HepG2 (cell line): Measurements from ENCODE around the gene LACTBL1. TPM values are rescaled to one million over a fixed set of nuclear protein-coding genes. Genes with fewer than 3 reads are reported as not detected.

Source experiments
- AGO1 ChIP-seq: fragments of 200-400 bp; formaldehyde crosslinking; IDR thresholded peaks from 2 replicates; pipeline ENCODE4 v1.6.1; 2017; ENCODE audit warnings: mild to moderate bottlenecking, low read depth, low read length, moderate library complexity; ENCODE audit not compliant: poor library complexity, severe bottlenecking
- EED ChIP-seq: sonication (generic); formaldehyde crosslinking; IDR thresholded peaks from 2 replicates; pipeline ENCODE4 v1.5.0; 2020; ENCODE audit warnings: mild to moderate bottlenecking, missing genetic modification reagents
- GABPA ChIP-seq, 2 experiments: IDR thresholded peaks; 2 replicates each; pipeline ENCODE4 v1.6.1; 2011 to 2016; ENCODE audit warnings: low read depth in 2 of 2, low read length in 1 of 2, missing biosample characterization in 1 of 2, missing genetic modification characterization in 1 of 2
- HNF4A ChIP-seq: sonication (generic); formaldehyde crosslinking; IDR thresholded peaks from 2 replicates; pipeline ENCODE4 v1.4.0; 2020; ENCODE audit warnings: missing genetic modification reagents
- MATR3 ChIP-seq: sonication (generic); formaldehyde crosslinking; IDR thresholded peaks from 2 replicates; pipeline ENCODE4 v1.4.0; 2020; ENCODE audit warnings: missing genetic modification reagents
- MTA3 ChIP-seq: sonication (generic); formaldehyde crosslinking; IDR thresholded peaks from 2 replicates; pipeline ENCODE4 v1.4.0; 2020; ENCODE audit warnings: missing genetic modification reagents
- NFE2 ChIP-seq: sonication (generic); formaldehyde crosslinking; IDR thresholded peaks from 2 replicates; pipeline ENCODE4 v1.4.0; 2020; ENCODE audit warnings: missing genetic modification reagents
- NR2F1 ChIP-seq, 2 experiments: fragments of 450-650 bp in 1 of 2; formaldehyde crosslinking in 1 of 2; IDR thresholded peaks; 2 replicates each; pipeline versions ENCODE4 v1.5.0 to v1.6.1; 2016 to 2020; ENCODE audit warnings: mild to moderate bottlenecking in 1 of 2, missing compliant biosample characterization in 1 of 2, missing genetic modification reagents in 1 of 2, moderate library complexity in 1 of 2
- NR2F2 ChIP-seq: IDR thresholded peaks from 2 replicates; pipeline ENCODE4 v1.6.1; 2012; ENCODE audit warnings: low read depth, inconsistent platforms, borderline replicate concordance
- PCBP1 ChIP-seq: fragments of 200-400 bp; formaldehyde crosslinking; IDR thresholded peaks from 2 replicates; pipeline ENCODE4 v1.6.1; 2017; ENCODE audit warnings: mild to moderate bottlenecking, low read depth, low read length, borderline replicate concordance
- POLR2A ChIP-seq, 2 experiments: IDR thresholded peaks; 2 replicates each; pipeline ENCODE4 v1.6.1; 2011; ENCODE audit warnings: low read depth in 2 of 2, low read length in 2 of 2, mild to moderate bottlenecking in 1 of 2, moderate library complexity in 1 of 2; ENCODE audit not compliant: insufficient read depth in 1 of 2
- SMARCC2 ChIP-seq: fragments of 450-650 bp; IDR thresholded peaks from 2 replicates; pipeline ENCODE4 v1.6.1; 2017; ENCODE audit warnings: antibody characterized with exemption, mild to moderate bottlenecking
- ZNF124 ChIP-seq: sonication (generic); formaldehyde crosslinking; IDR thresholded peaks from 2 replicates; pipeline ENCODE4 v1.4.0; 2020; ENCODE audit warnings: missing genetic modification reagents
- ZNF260 ChIP-seq: sonication (generic); formaldehyde crosslinking; IDR thresholded peaks from 2 replicates; pipeline ENCODE4 v1.4.0; 2020; ENCODE audit warnings: missing genetic modification reagents, low read depth, mild to moderate bottlenecking, borderline replicate concordance
- ZNF317 ChIP-seq: sonication (generic); formaldehyde crosslinking; IDR thresholded peaks from 2 replicates; pipeline ENCODE4 v1.5.0; 2020; ENCODE audit warnings: mild to moderate bottlenecking, missing genetic modification reagents
- ZNF326 ChIP-seq: sonication (generic); formaldehyde crosslinking; IDR thresholded peaks from 2 replicates; pipeline ENCODE4 v1.4.0; 2020; ENCODE audit warnings: missing genetic modification reagents, borderline replicate concordance
- ZNF451 ChIP-seq: sonication (generic); formaldehyde crosslinking; IDR thresholded peaks from 2 replicates; pipeline ENCODE4 v1.5.0; 2020; ENCODE audit warnings: mild to moderate bottlenecking, missing genetic modification reagents
- ZNF530 ChIP-seq: sonication (generic); formaldehyde crosslinking; IDR thresholded peaks from 2 replicates; pipeline ENCODE4 v1.5.0; 2020; ENCODE audit warnings: low read depth, mild to moderate bottlenecking, missing genetic modification reagents
- ZNF629 ChIP-seq: sonication (generic); formaldehyde crosslinking; conservative IDR thresholded peaks from 2 replicates; pipeline ENCODE4 v1.5.0; 2020; ENCODE audit warnings: missing genetic modification reagents
- polyA plus RNA-seq, 8 experiments: library from polyadenylated mRNA; depleted of rRNA in 3 of 8; stranded (reverse) in 7 of 8; unstranded in 1 of 8; fragments of >200 nt; fragmentation: Illumina TruSeq in 4 of 8; extraction: Trizol in 4 of 8; gene quantifications; 2 replicates each; pipeline versions ENCODE4 v1.2.1 to v1.2.3, GENCODE V29; 2011 to 2016; ENCODE audit warnings: low read depth in 4 of 8, missing spikeins in 1 of 8, mixed read lengths in 1 of 8; ENCODE audit not compliant: insufficient read depth in 1 of 8
- total RNA-seq, 5 experiments: library from RNA; depleted of rRNA; stranded (reverse); fragments of >200 nt; fragmentation: Illumina TruSeq; extraction: Trizol; gene quantifications; 2 replicates each; pipeline ENCODE4 v1.2.3, GENCODE V29; 2016; ENCODE audit warnings: low read depth in 1 of 5
- TF ChIP-seq, protein P1 (sequence below): sonication (generic); formaldehyde crosslinking; IDR thresholded peaks from 2 replicates; pipeline ENCODE4 v1.9.0; 2021; ENCODE audit warnings: missing genetic modification reagents, borderline replicate concordance
- TF ChIP-seq, protein P2 (sequence below): sonication (generic); formaldehyde crosslinking; IDR thresholded peaks from 2 replicates; pipeline ENCODE4 v1.9.0; 2022; ENCODE audit warnings: low read depth, missing genetic modification reagents
- TF ChIP-seq, protein P3 (sequence below): sonication (generic); formaldehyde crosslinking; IDR thresholded peaks from 2 replicates; pipeline ENCODE4 v1.5.1; 2020; ENCODE audit warnings: mild to moderate bottlenecking, moderate library complexity, missing genetic modification reagents

The LACTBL1 gene
- total and polyA plus RNA-seq, 2 of the 13 experiments (the other 11 are each of a cell fraction or from before 2014, with no cell fraction given) = 0.12 to 1.3 TPM

GRCh38 chr1:23020706-23021405, 48.2 kb upstream of the LACTBL1 start (continued):
- TF ChIP-seq ZNF451 (no peak), HNF4A (peak; percentile 58), PCBP1 (no peak), ZNF629 (CRISPR knock-in tag) (peak; percentile 47; the same call in 1 of the 2 replicates), MATR3 (CRISPR knock-in tag) (no peak), AGO1 (no peak), ZNF124 (CRISPR knock-in tag) (no peak), SMARCC2 (no peak), EED (CRISPR knock-in tag) (no peak), NR2F2 (no peak), GABPA (IDR thresholded peaks at IDR 0.05; ENCODE audit: low read depth, low read length) (no peak), GABPA (CRISPR knock-in tag; IDR thresholded peaks at IDR 0.05; ENCODE audit: low read depth) (no peak), POLR2A (IDR thresholded peaks at IDR 0.05; ENCODE audit: insufficient read depth in 1 of 2, low read depth in 2 of 2, low read length in 2 of 2) (peak in 1 of 2 experiments; percentile 18; a peak in 1 of 4 replicates), ZNF326 (CRISPR knock-in tag) (no peak), NR2F1 (CRISPR knock-in tag; IDR thresholded peaks at IDR 0.05) (no peak), ZNF260 (CRISPR knock-in tag) (no peak), ZNF530 (no peak), NFE2 (CRISPR knock-in tag) (no peak), ZNF317 (CRISPR knock-in tag) (no peak), MTA3 (CRISPR knock-in tag) (no peak)
- TF ChIP-seq, protein P1, sequence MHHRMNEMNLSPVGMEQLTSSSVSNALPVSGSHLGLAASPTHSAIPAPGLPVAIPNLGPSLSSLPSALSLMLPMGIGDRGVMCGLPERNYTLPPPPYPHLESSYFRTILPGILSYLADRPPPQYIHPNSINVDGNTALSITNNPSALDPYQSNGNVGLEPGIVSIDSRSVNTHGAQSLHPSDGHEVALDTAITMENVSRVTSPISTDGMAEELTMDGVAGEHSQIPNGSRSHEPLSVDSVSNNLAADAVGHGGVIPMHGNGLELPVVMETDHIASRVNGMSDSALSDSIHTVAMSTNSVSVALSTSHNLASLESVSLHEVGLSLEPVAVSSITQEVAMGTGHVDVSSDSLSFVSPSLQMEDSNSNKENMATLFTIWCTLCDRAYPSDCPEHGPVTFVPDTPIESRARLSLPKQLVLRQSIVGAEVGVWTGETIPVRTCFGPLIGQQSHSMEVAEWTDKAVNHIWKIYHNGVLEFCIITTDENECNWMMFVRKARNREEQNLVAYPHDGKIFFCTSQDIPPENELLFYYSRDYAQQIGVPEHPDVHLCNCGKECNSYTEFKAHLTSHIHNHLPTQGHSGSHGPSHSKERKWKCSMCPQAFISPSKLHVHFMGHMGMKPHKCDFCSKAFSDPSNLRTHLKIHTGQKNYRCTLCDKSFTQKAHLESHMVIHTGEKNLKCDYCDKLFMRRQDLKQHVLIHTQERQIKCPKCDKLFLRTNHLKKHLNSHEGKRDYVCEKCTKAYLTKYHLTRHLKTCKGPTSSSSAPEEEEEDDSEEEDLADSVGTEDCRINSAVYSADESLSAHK (CRISPR knock-in tag) = no peak
- TF ChIP-seq, protein P2, sequence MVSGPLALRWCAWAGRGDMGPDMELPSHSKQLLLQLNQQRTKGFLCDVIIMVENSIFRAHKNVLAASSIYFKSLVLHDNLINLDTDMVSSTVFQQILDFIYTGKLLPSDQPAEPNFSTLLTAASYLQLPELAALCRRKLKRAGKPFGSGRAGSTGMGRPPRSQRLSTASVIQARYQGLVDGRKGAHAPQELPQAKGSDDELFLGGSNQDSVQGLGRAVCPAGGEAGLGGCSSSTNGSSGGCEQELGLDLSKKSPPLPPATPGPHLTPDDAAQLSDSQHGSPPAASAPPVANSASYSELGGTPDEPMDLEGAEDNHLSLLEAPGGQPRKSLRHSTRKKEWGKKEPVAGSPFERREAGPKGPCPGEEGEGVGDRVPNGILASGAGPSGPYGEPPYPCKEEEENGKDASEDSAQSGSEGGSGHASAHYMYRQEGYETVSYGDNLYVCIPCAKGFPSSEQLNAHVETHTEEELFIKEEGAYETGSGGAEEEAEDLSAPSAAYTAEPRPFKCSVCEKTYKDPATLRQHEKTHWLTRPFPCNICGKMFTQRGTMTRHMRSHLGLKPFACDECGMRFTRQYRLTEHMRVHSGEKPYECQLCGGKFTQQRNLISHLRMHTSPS (CRISPR knock-in tag) = no peak
- TF ChIP-seq, protein P3, sequence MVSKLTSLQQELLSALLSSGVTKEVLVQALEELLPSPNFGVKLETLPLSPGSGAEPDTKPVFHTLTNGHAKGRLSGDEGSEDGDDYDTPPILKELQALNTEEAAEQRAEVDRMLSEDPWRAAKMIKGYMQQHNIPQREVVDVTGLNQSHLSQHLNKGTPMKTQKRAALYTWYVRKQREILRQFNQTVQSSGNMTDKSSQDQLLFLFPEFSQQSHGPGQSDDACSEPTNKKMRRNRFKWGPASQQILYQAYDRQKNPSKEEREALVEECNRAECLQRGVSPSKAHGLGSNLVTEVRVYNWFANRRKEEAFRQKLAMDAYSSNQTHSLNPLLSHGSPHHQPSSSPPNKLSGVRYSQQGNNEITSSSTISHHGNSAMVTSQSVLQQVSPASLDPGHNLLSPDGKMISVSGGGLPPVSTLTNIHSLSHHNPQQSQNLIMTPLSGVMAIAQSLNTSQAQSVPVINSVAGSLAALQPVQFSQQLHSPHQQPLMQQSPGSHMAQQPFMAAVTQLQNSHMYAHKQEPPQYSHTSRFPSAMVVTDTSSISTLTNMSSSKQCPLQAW (CRISPR knock-in tag) = no peak
